Daoy (cell line): ENCODE results near the gene HP1BP3. TPM values are rescaled to one million over a fixed set of nuclear protein-coding genes. Genes with fewer than 3 reads are reported as not detected.

Source experiments
- DNase-seq: peaks from one replicate; pipeline ENCODE4 v3.0.0-alpha.2; 2015; ENCODE audit warnings: low read depth
- total RNA-seq: library from RNA; depleted of rRNA; stranded (reverse); fragments of >200 nt; shearing (Covaris generic); gene quantifications from 2 replicates; pipeline ENCODE4 v1.2.3, GENCODE V29; 2014

HP1BP3 gene
- total RNA-seq, 1 experiment from 2014 or later, result 143 TPM

GRCh38 chr1:20712215-20712577, 74.9 kb downstream of the HP1BP3 start:
- no peak for DNase-seq

- no peak for DNase-seq
Observed at GRCh38 chr1:20711285-20712214, 75.6 kb downstream of the HP1BP3 start.

GRCh38 chr1:20710469-20711284, 76.4 kb downstream of the HP1BP3 start:
- DNase-seq, result no peak

GRCh38 chr1:20709868-20710267, 77.2 kb downstream of the HP1BP3 start:
- DNase-seq, result no peak

DNA sequence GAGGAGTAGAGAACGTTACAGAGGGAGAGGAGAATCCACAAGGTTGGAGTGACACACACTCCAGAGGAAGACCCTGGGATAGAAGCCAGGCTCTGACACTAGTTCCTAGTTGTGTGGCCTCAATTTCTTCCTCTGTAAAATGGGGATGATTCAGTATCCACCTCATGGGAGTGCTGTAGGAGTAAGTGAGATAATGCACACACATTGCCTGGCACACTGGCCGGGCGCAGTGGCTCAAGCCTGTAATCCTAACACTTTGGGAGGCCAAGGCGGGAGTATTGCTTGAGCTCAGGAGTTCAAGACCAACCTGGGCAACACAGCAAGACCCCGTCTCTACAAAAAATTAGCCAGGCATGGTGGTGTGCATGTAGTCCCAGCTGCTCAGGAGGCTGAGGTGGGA, 78.2 kb downstream of the HP1BP3 start:
- DNase-seq, result no peak

GRCh38 chr1:20708057-20708456, 79.0 kb downstream of the HP1BP3 start:
- DNase-seq, result no peak

DNA sequence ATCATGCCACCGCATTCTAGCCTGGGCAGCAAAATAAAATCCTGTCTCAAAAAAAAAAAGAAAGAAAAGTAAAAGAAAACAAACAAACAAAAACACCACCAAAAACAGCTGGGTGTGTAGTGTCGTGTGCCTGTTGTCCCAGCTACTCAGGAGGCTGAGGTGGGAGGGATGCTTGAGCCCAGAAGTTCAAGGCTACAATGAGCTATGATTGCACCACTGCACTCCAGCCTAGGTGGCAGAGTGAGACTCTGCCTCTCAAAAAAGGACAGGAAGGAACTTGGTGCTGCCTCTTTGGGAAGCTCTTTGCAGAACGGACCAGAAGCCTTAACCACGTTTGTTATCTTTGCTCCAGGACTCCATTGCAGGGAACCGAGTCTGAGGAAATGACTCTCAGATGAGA, 80.3 kb downstream of the HP1BP3 start:
- DNase-seq, result no peak

- no peak for DNase-seq
Observed at GRCh38 chr1:20705203-20705755, 81.8 kb downstream of the HP1BP3 start.

GRCh38 chr1:20704390-20705202, 82.5 kb downstream of the HP1BP3 start:
- DNase-seq, result no peak

DNA sequence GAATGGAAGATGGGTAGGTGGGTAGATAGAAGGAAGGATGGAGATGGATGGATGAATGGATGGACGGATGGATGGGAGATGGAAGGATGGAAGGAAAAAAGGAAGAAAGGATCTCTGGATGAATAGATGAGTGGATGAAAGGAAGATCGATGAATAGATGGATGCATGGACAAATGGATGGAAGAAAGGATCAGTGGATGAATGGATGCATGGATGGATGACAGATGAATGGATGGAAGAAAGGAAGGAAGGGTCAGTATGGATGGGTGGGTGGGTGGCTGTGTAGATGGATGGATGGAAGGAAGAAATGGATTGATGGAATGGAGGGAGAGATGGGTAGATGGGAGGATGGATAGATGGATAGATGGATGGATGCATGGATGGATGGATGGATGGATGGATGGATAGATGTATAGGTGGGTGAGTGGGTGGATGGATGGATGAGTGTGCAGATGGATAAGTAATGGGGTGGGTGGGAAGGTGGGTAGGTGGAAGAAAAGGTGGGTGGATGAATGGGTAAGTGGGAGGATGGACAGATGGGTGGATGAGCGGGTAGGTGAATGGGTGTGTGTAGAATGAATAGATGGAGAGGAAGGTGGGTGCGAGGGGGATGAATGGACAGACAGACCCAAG, 83.9 kb downstream of the HP1BP3 start:
- no peak for DNase-seq

- DNase-seq, result no peak
Observed at GRCh38 chr1:20702416-20702815, 84.7 kb downstream of the HP1BP3 start.

GRCh38 chr1:20701847-20702246, 85.3 kb downstream of the HP1BP3 start:
- DNase-seq, result no peak

DNA sequence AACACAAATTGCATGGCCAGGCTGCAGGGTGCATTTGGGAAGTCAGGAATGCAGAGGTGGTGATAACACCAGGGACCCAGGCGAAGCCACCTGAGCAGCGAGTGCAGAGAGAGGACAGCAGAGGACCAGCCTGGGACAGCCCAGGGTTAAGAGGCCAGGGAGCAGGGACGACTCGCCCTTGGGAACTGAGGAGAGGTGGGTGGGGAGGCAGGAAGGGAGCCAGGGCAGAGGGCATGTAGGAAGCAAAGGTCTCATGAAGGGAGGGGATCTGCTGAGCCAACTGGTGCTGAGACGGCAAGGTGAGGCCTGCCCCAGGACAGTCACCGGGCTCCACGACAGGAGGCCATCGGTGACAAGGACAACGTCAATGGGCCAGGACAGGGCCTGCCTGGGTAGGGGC, 85.7 kb downstream of the HP1BP3 start:
- DNase-seq, result no peak

GRCh38 chr1:20700636-20701215, 86.4 kb downstream of the HP1BP3 start:
- no peak for DNase-seq

DNA sequence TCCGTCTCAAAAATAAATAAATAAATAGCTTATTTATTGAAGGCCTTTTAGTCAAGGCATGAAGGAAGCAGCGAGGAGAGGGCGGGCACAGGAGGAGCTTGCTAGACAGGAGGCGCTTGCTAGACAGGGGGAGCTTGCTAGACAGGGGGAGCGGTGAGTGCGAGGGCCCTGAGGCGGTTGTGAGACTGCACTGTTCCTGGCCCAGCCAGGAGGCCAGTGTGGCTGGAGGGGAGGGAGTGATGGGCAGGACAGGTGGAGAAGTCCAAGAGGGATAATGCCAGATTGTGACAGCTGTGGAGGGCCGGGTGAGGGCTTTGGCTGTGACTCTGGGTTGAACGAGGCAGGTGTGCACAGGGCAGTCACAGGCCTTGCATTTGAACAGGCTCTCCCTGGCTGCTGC, 87.5 kb downstream of the HP1BP3 start:
- no peak for DNase-seq

GRCh38 chr1:20698195-20698910, 88.8 kb downstream of the HP1BP3 start:
- DNase-seq, result no peak

GRCh38 chr1:20697563-20697962, 89.5 kb downstream of the HP1BP3 start:
- no peak for DNase-seq

DNA sequence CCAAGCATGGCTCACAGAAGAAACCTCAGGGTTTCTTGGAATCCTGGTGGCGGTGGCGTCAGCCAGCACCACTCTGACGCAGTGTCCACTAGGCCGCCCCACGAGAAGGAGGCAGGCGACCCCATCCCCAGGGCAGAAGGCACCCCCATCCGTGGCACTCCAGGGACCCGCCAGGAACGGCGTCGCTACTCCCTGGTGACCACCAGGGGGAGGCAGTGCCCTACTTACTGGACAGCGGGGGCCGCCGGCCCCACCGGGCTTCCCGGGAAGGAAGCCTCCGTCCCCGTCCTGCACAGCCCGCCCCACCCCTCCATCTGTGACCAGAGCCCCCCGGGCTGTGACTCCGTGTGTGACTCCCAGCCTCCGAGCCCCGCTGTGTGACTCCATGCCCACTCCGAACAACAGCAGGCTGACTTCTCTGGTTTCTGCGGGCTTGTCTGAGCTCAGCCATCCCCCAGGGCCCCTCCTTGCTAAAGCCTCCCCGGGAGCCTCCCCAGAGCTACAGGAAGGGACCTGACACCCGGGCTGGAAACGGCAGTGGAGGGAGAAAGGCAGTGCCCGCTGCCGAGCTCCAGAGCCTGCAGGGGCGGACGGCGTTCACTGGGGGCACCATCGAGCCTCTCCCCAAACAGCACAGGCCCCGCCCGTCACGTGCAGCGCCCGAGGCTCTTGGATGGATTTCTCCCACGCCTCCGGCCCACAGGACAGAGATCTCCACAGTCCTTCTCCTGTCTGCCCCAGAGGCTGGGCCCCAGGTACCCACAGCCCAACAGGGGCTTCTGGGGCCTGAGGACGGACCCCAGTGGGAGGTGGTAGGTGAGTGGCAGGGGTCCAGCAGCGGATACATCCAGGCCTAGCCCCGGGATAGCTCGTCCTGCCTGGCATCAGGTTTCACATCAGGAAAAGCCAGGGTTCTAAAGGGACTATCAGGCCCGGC, 90.4 kb downstream of the HP1BP3 start:
- DNase-seq, result peak; percentile 94

DNA sequence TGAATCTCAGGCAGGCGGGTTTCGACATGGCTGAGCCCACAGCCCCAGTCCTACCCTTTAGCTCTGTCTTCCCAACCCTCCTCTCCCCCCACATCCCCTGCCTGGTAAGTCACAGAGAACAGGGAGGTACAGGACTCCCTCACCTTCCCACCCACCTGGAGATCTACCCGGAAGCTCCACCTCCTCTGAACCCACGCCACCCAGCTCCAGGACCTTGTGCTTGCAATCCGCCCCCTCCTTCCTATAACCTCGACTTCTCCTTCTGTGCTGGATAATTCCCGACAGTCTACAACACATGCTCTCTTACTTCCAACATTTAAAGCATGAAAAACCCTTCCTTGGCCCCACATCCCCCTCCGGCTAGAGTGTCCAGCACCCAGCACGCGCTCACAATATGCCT, 91.6 kb downstream of the HP1BP3 start:
- no peak for DNase-seq
